BJ (cell line): Measurements from ENCODE around the gene SLAMF1. TPM values are rescaled to one million over a fixed set of nuclear protein-coding genes. Genes with fewer than 3 reads are reported as not detected.
"Not testable (repeated sequence)": the region's sequence is repeated elsewhere in the genome, so short reads cannot be mapped to it uniquely, and the experiment has no call there.

ENCODE experiments used
- CTCF ChIA-PET: fragments of 350-600 bp; formaldehyde crosslinking; extraction: SDS; loops from one replicate; lab custom pipeline; 2021; ENCODE audit warnings: antibody characterized with exemption, inconsistent platforms; lab: Yijun Ruan, JAX
- POLR2A ChIA-PET: fragments of 300-600 bp; sonication (Branson Sonifier 250); formaldehyde crosslinking; extraction: SDS; loops from one replicate; lab custom pipeline; 2021; ENCODE audit warnings: antibody characterized with exemption; lab: Charles Lee
- DNase-seq: peaks from one replicate; pipeline ENCODE4 v3.0.0-alpha.2; 2011; ENCODE audit warnings: low read depth
- H3K27me3 ChIP-seq: 2 replicates; pipeline ENCODE4 v1.6.0; 2011; ENCODE audit warnings: low read length; ENCODE audit not compliant: control insufficient read depth, insufficient read depth
- H3K36me3 ChIP-seq: 2 replicates; pipeline ENCODE4 v1.5.1; 2011; ENCODE audit warnings: low read length; ENCODE audit not compliant: control insufficient read depth, insufficient read depth
- H3K4me3 ChIP-seq: 2 replicates; pipeline ENCODE4 v1.5.1; 2011; ENCODE audit warnings: low read depth, mild to moderate bottlenecking, control low read depth, low read length
- CTCF ChIP-seq: IDR thresholded peaks from 2 replicates; pipeline ENCODE4 v1.5.1; 2011; ENCODE audit warnings: low read depth, mild to moderate bottlenecking, control low read depth, inconsistent platforms, low read length, moderate library complexity; ENCODE audit not compliant: insufficient read depth
- polyA plus RNA-seq: library from polyadenylated mRNA; depleted of rRNA; stranded (reverse); fragments of >200 nt; gene quantifications from 2 replicates; pipeline ENCODE4 v1.2.3, GENCODE V29; 2011

Gene SLAMF1
- polyA plus RNA-seq, 1 experiment: not detected

GRCh38 chr1:160597051-160597450 lies 49.8 kb downstream of the SLAMF1 start:
- CTCF ChIA-PET: no interaction called here
- TF ChIP-seq CTCF: no peak
- no peaks in the 10 kb centered on the region for H3K27me3 ChIP-seq

GRCh38 chr1:160590488-160590887 lies 56.4 kb downstream of the SLAMF1 start:
- H3K27me3 ChIP-seq: no peaks in the 10 kb centered on the region
- ChIA-PET CTCF (interaction anchor here (1.2 kb wide), 1 partner anchor 48 kb away, joined by 3 read pairs; no protein-coding TSS in a partner anchor), POLR2A (no interaction called here)
- TF ChIP-seq CTCF: no peak
- DNase-seq: no peak
- no peaks in the 10 kb centered on the region for H3K36me3 ChIP-seq
- no peak overlapping the region for H3K4me3 ChIP-seq

More at GRCh38 chr1:160597051-160597450, 49.8 kb downstream of the SLAMF1 start:
- POLR2A ChIA-PET: no interaction called here
- Histone ChIP-seq H3K36me3 (no peaks in the 10 kb centered on the region), H3K4me3 (no peak overlapping the region)
- no peak for DNase-seq

- no peak for DNase-seq
- Histone ChIP-seq H3K4me3 (no peak overlapping the region), H3K27me3 (no peaks in the 10 kb centered on the region), H3K36me3 (no peaks in the 10 kb centered on the region)
- TF ChIP-seq CTCF: no peak
- ChIA-PET CTCF (no interaction called here), POLR2A (no interaction called here)
Measured at GRCh38 chr1:160588468-160588867, 58.4 kb downstream of the SLAMF1 start.

GRCh38 chr1:160584784-160585183 lies 62.1 kb downstream of the SLAMF1 start:
- H3K4me3 ChIP-seq: no peak overlapping the region
- no peak for DNase-seq
- H3K36me3 ChIP-seq: no peaks in the 10 kb centered on the region
- H3K27me3 ChIP-seq: no peaks in the 10 kb centered on the region
- no peak for TF ChIP-seq CTCF
- CTCF ChIA-PET: interaction anchor here (1.1 kb wide), 1 partner anchor 10 kb away, joined by 3 read pairs; no protein-coding TSS in a partner anchor
- POLR2A ChIA-PET: no interaction called here

- POLR2A ChIA-PET, CTCF ChIA-PET, H3K36me3 ChIP-seq, DNase-seq, H3K27me3 ChIP-seq, H3K4me3 ChIP-seq: not testable (repeated sequence)
Measured at GRCh38 chr1:160582976-160583375, 63.9 kb downstream of the SLAMF1 start.

GRCh38 chr1:160581961-160582360 lies 64.9 kb downstream of the SLAMF1 start:
- DNase-seq: no peak
- ChIA-PET POLR2A (no interaction called here), CTCF (no interaction called here)
- Histone ChIP-seq H3K4me3 (no peak overlapping the region), H3K36me3 (no peaks in the 10 kb centered on the region), H3K27me3 (no peaks in the 10 kb centered on the region)
- no peak for TF ChIP-seq CTCF
